Osteoblast (primary cell): ENCODE results near the gene CMIP. TPM values are rescaled to one million over a fixed set of nuclear protein-coding genes. Genes with fewer than 3 reads are reported as not detected.

Experiments used
- DNase-seq: peaks from one replicate; pipeline ENCODE4 v3.0.0; 2011; ENCODE audit warnings: low spot score, mixed read lengths; ENCODE audit not compliant: insufficient read length; ENCODE audit errors: missing footprints
- H2AFZ ChIP-seq: 2 replicates; pipeline ENCODE4 v1.6.0; 2011; ENCODE audit warnings: mild to moderate bottlenecking, low read length
- H3K27ac ChIP-seq: 2 replicates; pipeline ENCODE4 v1.5.1; 2011; ENCODE audit warnings: mild to moderate bottlenecking, low read depth, low read length, moderate library complexity
- H3K27me3 ChIP-seq: 2 replicates; pipeline ENCODE4 v1.6.0; 2012; ENCODE audit warnings: mild to moderate bottlenecking, control low read depth, inconsistent platforms, low read length, moderate library complexity; ENCODE audit not compliant: insufficient read depth
- H3K36me3 ChIP-seq: 2 replicates; pipeline ENCODE4 v1.5.1; 2011; ENCODE audit warnings: mild to moderate bottlenecking, low read length, control low read depth, moderate library complexity; ENCODE audit not compliant: insufficient read depth
- H3K4me1 ChIP-seq: 2 replicates; pipeline ENCODE4 v1.5.1; 2011; ENCODE audit warnings: mild to moderate bottlenecking, low read length, control low read depth, moderate library complexity; ENCODE audit not compliant: insufficient read depth
- H3K4me2 ChIP-seq: 2 replicates; pipeline ENCODE4 v1.6.0; 2011; ENCODE audit warnings: mild to moderate bottlenecking, low read length; ENCODE audit not compliant: insufficient read depth
- H3K4me3 ChIP-seq: fragments of 200-600 bp; sonication (generic); 3 replicates; pipeline ENCODE4 v1.5.1; 2012; ENCODE audit warnings: mild to moderate bottlenecking, low read length, inconsistent platforms; ENCODE audit not compliant: insufficient read depth
- H3K79me2 ChIP-seq: 2 replicates; pipeline ENCODE4 v1.6.0; 2012; ENCODE audit warnings: mild to moderate bottlenecking, low read length, control low read depth, inconsistent platforms; ENCODE audit not compliant: insufficient read depth
- H3K9me3 ChIP-seq: 2 replicates; pipeline ENCODE4 v1.5.1; 2011; ENCODE audit warnings: low read depth, low read length, control low read depth
- H4K20me1 ChIP-seq: 2 replicates; pipeline ENCODE4 v1.6.0; 2012; ENCODE audit warnings: mild to moderate bottlenecking, low read length, control low read depth; ENCODE audit not compliant: insufficient read depth
- CTCF ChIP-seq: IDR thresholded peaks from 2 replicates; pipeline ENCODE4 v1.5.1; 2011; ENCODE audit warnings: mild to moderate bottlenecking, low read depth, low read length, moderate library complexity; ENCODE audit errors: extremely low read depth
- total RNA-seq: library from RNA; depleted of rRNA; stranded (reverse); fragments of >200 nt; gene quantifications from 2 replicates; pipeline ENCODE4 v1.2.3, GENCODE V29; 2012

Gene CMIP
- total RNA-seq, 1 donor = 8.3 TPM

- H3K4me1 ChIP-seq = peaks cover 32% of the 10 kb centered on the region
- TF ChIP-seq CTCF = no peak
- H3K9me3 ChIP-seq = no peaks in the 10 kb centered on the region
- no peaks in the 10 kb centered on the region for H3K27me3 ChIP-seq
- peaks cover 19% of the 10 kb centered on the region for H3K79me2 ChIP-seq
- DNase-seq = no peak
- H3K27ac ChIP-seq = no peak overlapping the region
- H3K36me3 ChIP-seq = peaks cover 5% of the 10 kb centered on the region
- no peak overlapping the region for H2AFZ ChIP-seq
- peaks cover 35% of the 10 kb centered on the region for H4K20me1 ChIP-seq
- no peak overlapping the region for H3K4me3 ChIP-seq
- no peak overlapping the region for H3K4me2 ChIP-seq
These were observed 167.1 kb downstream of the CMIP start for GRCh38 chr16:81611721-81612120.

GRCh38 chr16:81612351-81613163 lies 167.9 kb downstream of the CMIP start:
- Histone ChIP-seq H3K4me3 (no peak overlapping the region), H3K79me2 (peaks cover 14% of the 10 kb centered on the region), H2AFZ (no peak overlapping the region), H3K4me1 (peaks cover 34% of the 10 kb centered on the region), H3K4me2 (no peak overlapping the region), H4K20me1 (peaks cover 41% of the 10 kb centered on the region), H3K36me3 (peaks cover 4% of the 10 kb centered on the region), H3K9me3 (no peaks in the 10 kb centered on the region), H3K27me3 (no peaks in the 10 kb centered on the region), H3K27ac (no peak overlapping the region)
- TF ChIP-seq CTCF = no peak
- peak; percentile 48 for DNase-seq

- no peak for TF ChIP-seq CTCF
- Histone ChIP-seq H3K79me2 (peaks cover 14% of the 10 kb centered on the region), H4K20me1 (peaks cover 48% of the 10 kb centered on the region), H2AFZ (no peak overlapping the region), H3K27me3 (no peaks in the 10 kb centered on the region), H3K36me3 (no peaks in the 10 kb centered on the region), H3K27ac (no peak overlapping the region), H3K4me3 (no peak overlapping the region), H3K9me3 (no peaks in the 10 kb centered on the region), H3K4me2 (no peak overlapping the region), H3K4me1 (peaks cover 22% of the 10 kb centered on the region)
- peak; percentile 5 for DNase-seq
These were observed 169.6 kb downstream of the CMIP start for GRCh38 chr16:81614171-81614570.

GRCh38 chr16:81614654-81615359 lies 170.2 kb downstream of the CMIP start:
- Histone ChIP-seq H3K4me2 (no peak overlapping the region), H2AFZ (no peak overlapping the region), H3K9me3 (no peaks in the 10 kb centered on the region), H3K4me1 (peaks cover 15% of the 10 kb centered on the region), H4K20me1 (peaks cover 54% of the 10 kb centered on the region), H3K4me3 (no peak overlapping the region), H3K79me2 (peaks cover 14% of the 10 kb centered on the region), H3K27me3 (no peaks in the 10 kb centered on the region), H3K36me3 (no peaks in the 10 kb centered on the region), H3K27ac (no peak overlapping the region)
- DNase-seq = peak; percentile 38
- TF ChIP-seq CTCF = no peak
